HG02763 (cell line): ENCODE results near the gene GALNT7.
A peak's percentile ranks its signal among the peaks of the same experiment; 100 is the strongest.

Experiments
- ATAC-seq: cut with Tn5 transposase; IDR thresholded peaks from one replicate; pipeline ENCODE4 v1.9.1; 2021; ENCODE audit warnings: mild to moderate bottlenecking, moderate library complexity; ENCODE audit not compliant: unreplicated experiment

Gene GALNT7

DNA sequence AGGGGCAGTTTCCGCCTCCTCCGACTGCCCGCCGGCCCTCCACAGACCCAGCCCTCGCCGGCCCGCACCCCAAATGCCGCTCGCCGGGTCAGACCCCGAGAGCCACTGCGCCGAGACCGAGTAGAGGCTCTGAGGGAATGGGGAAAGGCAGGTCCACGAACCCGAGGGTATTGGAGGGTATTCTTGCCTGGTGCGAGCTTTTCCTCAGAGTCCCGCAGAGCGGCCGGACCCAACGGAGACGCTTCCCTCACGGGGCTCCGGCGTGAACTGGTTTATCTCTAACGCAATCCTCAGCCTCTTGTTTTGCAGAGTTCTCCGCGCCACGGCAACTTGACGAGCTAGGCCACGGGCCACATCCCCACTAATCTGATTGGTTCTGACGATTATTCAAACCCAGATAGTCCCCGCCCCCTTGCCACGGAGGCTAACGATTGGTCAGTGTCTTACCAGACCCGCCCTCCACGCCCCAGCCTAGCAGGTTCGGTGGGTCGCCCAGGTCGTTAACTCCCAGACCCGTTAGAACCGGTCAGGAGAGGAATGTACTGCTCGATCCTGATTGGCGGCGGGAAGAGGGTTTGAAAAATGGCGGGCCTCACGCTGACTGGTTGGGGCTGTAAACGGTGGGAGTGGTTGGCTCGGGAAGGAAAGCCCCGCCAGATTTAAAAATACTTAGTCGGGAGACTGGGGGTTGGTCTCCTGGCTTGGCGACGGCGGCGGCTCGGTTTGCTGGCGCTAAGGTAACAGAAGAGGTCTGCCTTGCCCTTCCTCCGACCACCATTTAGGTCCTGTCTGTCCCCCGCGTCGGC, 165.7 kb downstream of the GALNT7 start, which contains the start of gene HMGB2:
Gene HMGB2, minus strand, starts transcription at position 274 of the 806 bp plus-strand sequence. CDS start 709 bp downstream, outside the sequence.
- peak; percentile 94 for ATAC-seq

DNA sequence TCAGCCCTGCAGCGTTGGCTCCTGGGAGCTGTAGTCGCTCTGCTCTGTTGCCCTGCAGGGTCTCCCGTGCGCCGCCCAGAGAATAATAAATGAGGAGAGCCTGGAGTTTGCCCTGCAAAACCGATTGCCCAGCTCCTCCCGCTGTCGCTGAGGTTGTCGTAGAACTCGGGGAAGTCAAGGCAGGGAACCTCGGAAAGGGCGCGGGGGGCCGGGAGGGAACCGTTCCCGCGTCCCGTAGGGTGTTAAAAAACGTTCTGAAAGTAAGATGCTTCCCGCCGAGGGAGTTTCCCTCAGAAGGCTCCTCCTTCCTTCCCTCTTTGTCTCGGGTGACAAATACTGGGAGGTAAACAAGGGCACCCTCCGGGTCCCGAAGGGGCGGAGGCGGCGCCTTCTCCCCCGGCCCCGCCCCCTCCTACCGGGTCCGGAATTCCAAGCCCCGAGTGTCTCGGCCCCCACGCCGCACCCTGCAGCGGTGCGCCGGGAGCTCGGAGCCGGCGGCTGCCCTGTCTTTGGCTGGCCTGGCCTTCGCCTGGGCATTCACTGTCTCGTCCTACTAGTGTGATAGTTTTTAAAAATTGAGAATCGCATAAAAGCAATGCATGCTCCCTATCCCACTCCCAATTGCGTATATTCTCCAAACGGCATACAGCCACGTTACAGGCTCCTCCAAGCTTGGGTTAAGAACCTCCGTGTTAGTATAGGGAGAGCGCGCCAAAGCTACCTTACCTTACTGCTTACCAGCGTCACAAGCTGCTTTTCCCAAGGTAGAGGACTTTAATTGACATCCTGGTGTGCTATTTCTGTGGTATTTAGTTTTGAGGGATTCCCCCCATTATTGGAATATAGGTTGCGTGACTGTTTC, 166.5 kb downstream of the GALNT7 start:
- ATAC-seq, result peak; percentile 22

DNA sequence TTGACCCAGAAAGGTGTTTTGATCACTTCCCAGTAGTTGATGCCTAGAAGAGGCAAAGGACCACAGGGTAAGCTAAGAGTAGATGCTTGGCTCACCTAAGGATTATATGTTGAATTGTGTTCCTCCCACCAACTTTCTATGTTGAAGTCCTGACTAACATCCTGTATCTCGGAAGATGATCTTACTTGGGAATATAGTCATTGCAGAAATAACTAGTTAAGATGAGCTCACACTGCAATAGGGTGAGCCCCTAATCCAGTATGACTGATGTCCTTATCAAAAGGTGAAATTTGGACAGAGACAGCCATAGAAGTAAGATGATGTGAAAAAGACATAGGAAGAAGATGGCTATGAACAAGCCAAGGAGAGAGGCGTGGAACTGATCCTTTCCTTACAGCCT, 168.9 kb downstream of the GALNT7 start:
- no peak for ATAC-seq

DNA sequence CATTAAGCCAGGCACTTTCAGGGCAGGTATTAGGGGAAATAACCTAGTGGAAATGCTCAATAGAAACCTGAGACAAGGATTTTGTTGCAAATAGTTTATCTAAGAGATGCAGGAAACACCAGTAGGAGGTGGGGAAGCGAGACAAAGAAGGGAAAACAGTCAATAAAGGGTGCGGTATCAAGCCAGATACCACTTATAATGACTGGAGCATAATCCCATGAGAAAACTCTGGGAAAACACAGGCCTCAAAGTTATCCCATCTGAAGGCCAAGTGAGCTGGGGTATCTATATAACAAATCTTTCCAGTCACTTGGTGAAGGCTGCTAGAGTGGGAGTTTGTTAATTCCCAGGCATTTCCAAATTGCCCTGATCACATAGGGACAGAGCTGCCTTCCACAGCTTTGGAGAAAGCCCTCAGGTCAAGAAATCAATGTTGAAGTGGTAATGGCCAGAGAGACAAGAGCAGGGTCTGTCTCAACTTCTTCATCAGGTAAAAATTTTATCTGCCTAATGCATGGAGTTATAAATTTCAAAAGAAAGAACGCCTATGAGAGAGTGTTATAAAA, 175.3 kb downstream of the GALNT7 start:
- ATAC-seq, result no peak

DNA sequence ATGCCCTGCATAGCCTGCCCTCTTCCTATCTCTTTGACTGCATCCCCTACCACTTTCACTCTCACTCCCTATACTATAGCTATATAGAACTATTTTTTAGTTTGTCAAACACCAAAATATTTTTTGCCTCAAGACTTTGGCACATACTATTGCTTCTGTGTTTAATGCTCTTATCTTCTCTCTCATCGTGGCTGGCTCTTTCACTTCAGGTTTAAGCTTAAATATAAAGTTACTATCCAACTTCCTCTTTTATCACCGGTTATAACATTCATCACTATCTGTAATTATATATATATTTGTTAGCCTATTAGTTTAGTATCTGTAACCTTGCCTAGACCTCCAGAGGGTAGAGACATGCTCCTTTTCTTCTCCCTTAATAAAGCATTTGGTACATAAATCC, 177.0 kb downstream of the GALNT7 start:
- no peak for ATAC-seq

DNA sequence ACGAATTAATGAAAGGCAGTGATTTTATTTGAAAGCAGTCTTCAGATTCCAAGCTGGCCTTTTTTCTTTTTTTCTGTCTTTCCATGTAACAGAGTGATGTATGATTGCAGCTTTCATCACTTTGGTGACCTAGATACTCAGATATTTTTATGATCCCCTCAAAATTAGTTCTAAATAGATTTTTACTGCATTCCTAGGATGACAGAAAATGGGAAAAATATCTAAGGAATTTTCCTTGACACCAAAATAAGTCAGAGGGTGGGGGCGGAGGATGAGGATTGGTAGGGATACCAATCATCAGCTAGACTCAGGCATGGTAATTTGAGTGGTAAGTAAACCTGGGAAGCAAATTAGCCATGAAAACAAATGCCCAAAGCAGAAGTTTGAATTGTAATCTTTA, 177.5 kb downstream of the GALNT7 start:
- no peak for ATAC-seq

DNA sequence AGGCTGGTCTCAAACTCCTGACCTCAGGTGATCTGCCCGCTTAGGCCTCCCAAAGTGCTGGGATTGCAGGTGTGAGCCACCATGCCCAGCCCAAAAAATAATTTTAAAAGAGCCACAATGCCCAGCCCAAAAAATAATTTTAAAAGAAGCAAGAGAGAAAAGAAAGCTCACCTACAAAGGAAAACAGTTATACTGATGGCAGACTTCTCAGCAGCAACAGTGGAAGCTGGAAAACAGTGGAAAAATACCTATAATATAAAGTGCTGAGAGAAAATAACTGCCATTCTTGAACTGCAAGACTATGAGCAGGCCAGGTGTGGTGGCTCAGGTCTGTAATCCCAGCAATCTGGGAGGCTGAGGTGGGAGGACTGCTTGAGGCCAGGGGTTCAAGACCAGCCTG, 178.9 kb downstream of the GALNT7 start:
- no peak for ATAC-seq

DNA sequence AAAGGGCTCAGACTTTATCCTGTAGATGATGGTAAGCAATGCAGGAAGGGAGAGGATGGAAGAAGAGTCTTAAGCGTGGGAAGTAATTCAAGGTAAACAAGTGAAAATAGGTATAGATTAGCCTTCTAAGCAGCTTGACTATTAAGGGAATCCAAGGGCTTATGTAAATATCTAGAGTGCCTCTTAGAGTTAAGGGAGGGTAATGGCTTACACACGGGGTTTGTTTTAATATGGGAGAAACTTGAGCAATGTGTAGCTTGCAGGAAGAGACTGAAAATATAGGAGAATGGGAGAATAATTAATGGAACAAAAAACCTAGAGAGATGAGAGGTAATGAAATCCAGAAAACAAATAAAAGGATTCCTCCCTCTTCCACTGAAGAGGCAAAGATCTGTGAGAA, 189.3 kb downstream of the GALNT7 start:
- ATAC-seq, result no peak

DNA sequence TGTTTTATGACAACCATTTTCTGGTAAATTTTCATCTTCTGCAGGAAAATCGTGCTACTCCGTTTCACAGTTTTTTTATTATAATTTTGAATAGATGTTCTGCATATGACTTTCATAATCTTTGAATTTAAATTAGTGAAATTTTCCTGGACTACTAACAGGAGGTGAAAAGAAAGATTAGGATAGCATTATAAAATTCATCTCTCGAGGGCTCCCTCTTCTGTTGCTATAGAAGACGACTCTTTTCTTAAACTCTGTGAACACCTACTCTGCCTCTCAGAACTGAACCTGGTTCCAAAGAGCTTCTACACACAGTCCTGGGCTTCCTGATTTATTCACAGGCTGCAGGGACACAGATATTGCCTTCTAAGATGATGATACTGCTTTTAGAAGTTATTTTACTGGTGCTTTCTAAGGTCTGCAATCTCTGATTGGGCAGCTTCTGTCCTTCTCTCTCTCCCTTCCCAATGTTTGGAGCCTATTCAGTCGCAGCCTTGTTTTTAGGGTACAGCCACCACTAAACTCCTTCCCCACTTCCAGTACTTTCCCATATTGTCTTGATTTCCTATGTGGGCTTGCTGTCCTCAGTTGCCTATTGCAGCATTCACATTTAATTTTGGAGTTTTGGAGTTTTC, 192.1 kb downstream of the GALNT7 start:
- ATAC-seq, result no peak

DNA sequence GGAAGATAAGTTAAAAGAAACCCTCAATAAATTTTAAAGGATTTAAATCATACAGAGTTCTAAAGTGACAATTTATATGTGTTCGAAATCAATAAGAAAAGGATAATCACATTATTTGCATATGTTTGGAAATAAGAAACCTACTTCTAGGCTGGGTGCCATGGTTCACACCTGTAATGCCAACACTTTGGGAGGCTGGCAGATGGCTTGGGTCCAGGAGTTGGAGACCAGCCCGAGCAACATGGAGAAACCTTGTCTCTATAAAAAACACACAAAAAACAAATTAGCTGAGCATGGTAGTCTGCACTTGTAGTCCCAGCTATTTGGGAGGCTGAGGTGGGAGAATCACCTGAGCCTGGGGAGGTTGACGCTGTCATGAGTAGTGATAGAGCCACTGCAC, 194.1 kb downstream of the GALNT7 start:
- ATAC-seq, result no peak

DNA sequence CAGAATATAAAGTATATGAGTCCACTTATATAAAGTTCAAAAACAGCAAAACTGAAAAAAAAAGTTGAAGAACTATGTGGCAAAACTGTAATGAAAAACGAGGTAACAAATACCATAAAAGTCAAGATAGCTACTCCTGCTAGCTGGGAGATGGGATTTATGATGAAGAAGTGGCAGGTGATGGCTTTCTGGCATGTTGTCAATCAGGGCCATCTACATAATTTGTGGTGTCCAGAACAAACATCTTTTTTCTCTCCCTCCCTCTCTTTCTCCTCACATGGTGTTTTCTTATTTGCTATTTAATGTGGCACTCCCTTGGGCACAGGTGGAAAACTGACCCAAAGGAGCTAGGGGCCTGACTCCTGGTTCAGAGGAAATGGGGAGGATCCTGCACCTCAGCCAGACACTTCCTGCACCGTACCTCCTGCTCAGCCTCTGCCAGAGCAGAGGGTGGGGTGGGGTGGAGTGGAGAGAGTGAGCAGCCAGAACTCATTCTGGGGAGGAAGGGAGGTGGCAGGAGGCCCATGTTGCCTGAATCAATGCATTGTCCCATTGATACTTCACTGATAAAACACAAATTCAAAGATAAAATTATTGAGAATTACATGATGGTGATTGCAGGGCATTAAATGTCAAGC, 196.9 kb downstream of the GALNT7 start:
- no peak for ATAC-seq

DNA sequence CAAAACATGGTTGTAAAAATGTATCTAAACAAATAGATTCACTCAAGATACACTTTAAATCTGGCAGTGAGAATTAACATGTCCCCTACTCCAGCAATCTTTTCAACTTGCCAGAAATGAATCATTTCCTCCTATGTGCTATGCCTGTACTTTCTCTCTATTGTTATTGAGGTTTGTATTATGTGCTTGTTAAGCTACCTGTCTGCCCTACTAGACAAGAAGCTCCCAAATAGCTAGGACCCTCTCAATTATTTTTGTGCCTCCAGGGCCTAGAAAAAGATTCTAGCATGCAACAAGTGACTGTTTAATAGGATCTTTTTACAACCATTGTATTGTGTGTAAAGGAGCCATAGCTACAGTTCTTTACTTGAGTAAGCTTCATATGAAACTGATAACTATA, 198.7 kb downstream of the GALNT7 start:
- no peak for ATAC-seq

DNA sequence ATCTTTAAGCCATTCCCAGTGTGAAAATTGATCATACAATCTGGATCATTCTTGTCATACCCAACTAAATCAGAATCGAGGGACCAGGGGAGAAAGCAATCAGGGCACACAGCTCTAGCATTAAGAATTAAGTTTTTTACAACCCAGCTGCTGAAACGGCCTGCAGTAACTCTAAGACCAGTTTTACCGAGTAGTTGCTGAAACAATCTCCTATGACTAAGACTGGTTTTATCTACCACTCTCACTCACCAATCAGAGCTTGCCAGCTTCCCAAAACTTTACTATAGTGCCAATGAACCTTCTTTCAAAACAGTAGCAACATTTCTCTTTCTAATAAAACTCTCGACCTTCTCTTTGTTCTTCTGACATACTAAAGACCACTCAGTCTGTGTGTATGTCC, 199.3 kb downstream of the GALNT7 start:
- no peak for ATAC-seq

DNA sequence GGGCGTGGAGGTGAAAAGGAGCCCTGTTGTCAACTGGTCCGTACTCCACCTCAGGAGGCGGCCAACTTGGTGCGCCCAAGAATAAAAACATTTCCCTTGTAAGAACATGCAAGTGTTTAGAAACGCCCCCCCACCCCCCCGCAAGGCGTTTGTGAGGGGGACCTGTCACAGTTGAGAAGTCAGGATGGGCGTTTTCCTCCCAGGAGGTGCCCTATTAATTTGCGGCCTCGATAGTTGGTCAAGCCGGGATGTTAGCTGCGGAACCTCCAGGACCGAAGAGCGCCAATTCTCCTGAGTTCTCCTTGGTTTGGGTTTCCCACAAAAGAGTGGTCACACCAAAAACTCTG, 201.5 kb downstream of the GALNT7 start:
- ATAC-seq, result no peak

DNA sequence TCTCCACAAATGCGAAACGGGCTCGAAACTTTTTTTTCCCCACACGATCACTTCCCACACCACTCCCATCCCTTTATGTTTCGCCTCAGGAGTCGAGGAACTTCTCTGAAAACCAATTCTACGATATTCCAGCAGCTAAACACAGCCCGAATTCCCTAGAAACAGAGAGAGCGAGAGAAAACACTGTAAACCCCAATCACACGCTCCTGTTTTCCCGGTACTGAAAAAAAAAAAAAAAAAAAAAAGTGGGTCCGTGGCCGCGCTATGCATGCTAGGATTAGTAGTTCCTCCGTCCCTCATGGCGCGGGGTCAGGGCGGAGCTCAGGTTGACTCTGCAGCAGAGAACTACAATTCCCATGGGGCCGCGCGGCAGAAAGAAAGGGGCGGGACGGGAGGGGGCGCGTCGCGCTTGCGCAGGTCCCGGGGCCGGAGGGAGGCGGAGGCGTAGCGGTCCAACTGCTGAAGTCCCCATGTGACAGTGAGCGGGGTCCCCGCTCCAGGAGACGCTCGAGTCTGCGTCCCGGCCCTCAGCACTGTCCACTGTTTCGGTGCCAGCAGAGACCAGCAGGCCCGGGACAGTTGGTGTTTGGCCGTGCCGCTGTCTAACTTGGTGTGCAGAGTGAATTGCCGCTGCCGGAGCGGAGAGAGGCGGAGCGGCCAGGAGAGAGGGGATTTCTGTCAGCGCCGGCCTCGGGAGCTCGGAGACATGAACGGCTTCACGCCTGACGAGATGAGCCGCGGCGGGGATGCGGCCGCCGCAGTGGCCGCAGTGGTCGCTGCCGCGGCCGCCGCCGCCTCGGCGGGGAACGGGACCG, 202.1 kb downstream of the GALNT7 start, which contains the start of gene SAP30:
Gene SAP30, plus strand, starts transcription at position 478 of the 815 bp plus-strand sequence. Its CDS starts 229 bp downstream, at position 707.
- ATAC-seq, result peak; percentile 69

DNA sequence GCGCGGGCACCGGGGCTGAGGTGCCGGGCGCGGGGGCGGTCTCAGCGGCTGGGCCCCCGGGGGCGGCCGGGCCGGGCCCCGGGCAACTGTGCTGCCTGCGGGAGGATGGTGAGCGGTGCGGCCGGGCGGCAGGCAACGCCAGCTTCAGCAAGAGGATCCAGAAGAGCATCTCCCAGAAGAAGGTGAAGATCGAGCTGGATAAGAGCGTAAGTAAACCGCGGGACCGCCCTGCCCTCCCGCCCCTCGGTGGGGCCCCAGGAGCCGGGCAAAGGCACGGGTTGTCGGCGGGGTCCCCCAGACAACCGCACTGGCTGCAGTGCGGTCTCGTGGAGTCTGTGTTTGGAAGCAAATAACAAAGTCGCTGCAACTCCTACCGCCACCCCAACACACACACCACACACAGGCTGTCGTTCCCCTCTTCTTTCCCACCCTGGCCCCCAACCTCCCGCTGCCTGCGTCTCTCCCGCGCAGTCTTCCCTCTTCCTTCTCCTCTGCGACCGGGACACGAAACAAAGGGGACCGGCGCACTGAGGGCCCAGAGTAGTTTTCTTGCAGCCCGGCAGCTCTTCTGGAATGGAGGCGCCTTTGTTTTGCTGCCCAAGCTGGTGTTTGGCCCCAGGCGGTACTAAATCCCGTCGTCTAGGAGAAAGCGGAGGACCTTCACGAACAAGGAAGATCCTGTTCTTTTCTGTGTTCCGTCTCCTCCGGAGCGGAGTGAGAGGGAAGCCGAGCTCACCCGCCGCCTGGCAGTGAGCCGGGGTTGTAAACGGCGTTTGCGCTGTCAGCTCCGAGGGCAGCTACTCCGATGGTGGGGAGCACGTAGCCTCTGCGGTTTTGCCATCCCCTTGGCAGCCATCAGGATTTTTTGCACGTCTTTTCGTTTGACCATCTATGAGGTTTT, 202.9 kb downstream of the GALNT7 start:
- ATAC-seq, result peak; percentile 17
